Endothelial cell (in vitro differentiated cells): Measurements from ENCODE around the gene MARK2. TPM values are rescaled to one million over a fixed set of nuclear protein-coding genes. Genes with fewer than 3 reads are reported as not detected.

Experiments used
- DNase-seq: peaks from one replicate; pipeline ENCODE4 v3.0.0; 2021; ENCODE audit warnings: low spot score
- H3K27ac Mint-ChIP-seq: one replicate; pipeline ENCODE4 v1.8.0; 2021; ENCODE audit warnings: mixed read lengths, inconsistent platforms; ENCODE audit not compliant: unreplicated experiment
- H3K27me3 Mint-ChIP-seq: one replicate; pipeline ENCODE4 v1.8.0; 2021; ENCODE audit warnings: mild to moderate bottlenecking, moderate library complexity, mixed read lengths, inconsistent platforms; ENCODE audit not compliant: unreplicated experiment
- H3K36me3 Mint-ChIP-seq: one replicate; pipeline ENCODE4 v1.8.0; 2021; ENCODE audit warnings: mild to moderate bottlenecking, low read depth, mixed read lengths, inconsistent platforms; ENCODE audit not compliant: unreplicated experiment
- H3K4me1 Mint-ChIP-seq: one replicate; pipeline ENCODE4 v1.8.0; 2021; ENCODE audit warnings: mild to moderate bottlenecking, mixed read lengths, inconsistent platforms; ENCODE audit not compliant: unreplicated experiment
- H3K4me3 Mint-ChIP-seq: one replicate; pipeline ENCODE4 v1.8.0; 2021; ENCODE audit warnings: mild to moderate bottlenecking, mixed read lengths, inconsistent platforms; ENCODE audit not compliant: unreplicated experiment
- H3K9me3 Mint-ChIP-seq: one replicate; pipeline ENCODE4 v1.8.0; 2021; ENCODE audit warnings: mixed read lengths, inconsistent platforms; ENCODE audit not compliant: unreplicated experiment
- CTCF ChIP-seq: fragments of 200-600 bp; sonication (generic); IDR thresholded peaks from one replicate; pipeline ENCODE4 v1.5.0; 2021; ENCODE audit warnings: antibody characterized with exemption; ENCODE audit not compliant: unreplicated experiment
- total RNA-seq: library from RNA; stranded (reverse); fragmentation: NEBNext Ultra II Directional; extraction: Animal tissue kit (Norgen Biotek cat#: 25700); gene quantifications from one replicate; pipeline ENCODE4 v1.2.1, GENCODE V29; 2021; ENCODE audit not compliant: unreplicated experiment

MARK2 gene
- total RNA-seq, 1 donor from 2014 or later: 42.6 TPM

- no peak for TF ChIP-seq CTCF
- Mint-ChIP-seq H3K4me1 (peaks cover 43% of the 10 kb centered on the region), H3K4me3 (no peak overlapping the region), H3K27me3 (peaks cover 4% of the 10 kb centered on the region), H3K9me3 (no peaks in the 10 kb centered on the region), H3K27ac (no peak overlapping the region), H3K36me3 (peaks cover 7% of the 10 kb centered on the region)
- no peak for DNase-seq
These were observed 45.5 kb downstream of the MARK2 start for GRCh38 chr11:63884196-63884932.

GRCh38 chr11:63887386-63887999, 48.6 kb downstream of the MARK2 start:
- no peaks in the 10 kb centered on the region for H3K27me3 Mint-ChIP-seq
- no peak overlapping the region for H3K4me3 Mint-ChIP-seq
- no peak for DNase-seq
- peaks cover 5% of the 10 kb centered on the region for H3K36me3 Mint-ChIP-seq
- peak overlapping the region; percentile 48 for H3K27ac Mint-ChIP-seq
- no peaks in the 10 kb centered on the region for H3K9me3 Mint-ChIP-seq
- TF ChIP-seq CTCF: no peak
- peaks cover 42% of the 10 kb centered on the region for H3K4me1 Mint-ChIP-seq

GRCh38 chr11:63888170-63889086, 49.5 kb downstream of the MARK2 start:
- no peaks in the 10 kb centered on the region for H3K27me3 Mint-ChIP-seq

GRCh38 chr11:63889344-63889743, 50.4 kb downstream of the MARK2 start:
- Mint-ChIP-seq H3K4me1 (peaks cover 42% of the 10 kb centered on the region), H3K36me3 (peaks cover 5% of the 10 kb centered on the region), H3K27ac (peak overlapping the region; percentile 75), H3K9me3 (no peaks in the 10 kb centered on the region), H3K27me3 (no peaks in the 10 kb centered on the region), H3K4me3 (no peak overlapping the region)
- TF ChIP-seq CTCF: no peak
- DNase-seq: no peak

More at GRCh38 chr11:63888170-63889086, 49.5 kb downstream of the MARK2 start:
- DNase-seq: peak; percentile 40
- no peak for TF ChIP-seq CTCF
- Mint-ChIP-seq H3K36me3 (peaks cover 5% of the 10 kb centered on the region), H3K4me1 (peaks cover 42% of the 10 kb centered on the region), H3K4me3 (no peak overlapping the region), H3K9me3 (no peaks in the 10 kb centered on the region), H3K27ac (peak overlapping the region; percentile 55)
